ENCODE measurements around the gene ATOSA. TPM values are rescaled to one million over a fixed set of nuclear protein-coding genes. Genes with fewer than 3 reads are reported as not detected.

The ATOSA gene
- total RNA-seq, 1 experiment from 2014 or later = 5.8 TPM

DNA sequence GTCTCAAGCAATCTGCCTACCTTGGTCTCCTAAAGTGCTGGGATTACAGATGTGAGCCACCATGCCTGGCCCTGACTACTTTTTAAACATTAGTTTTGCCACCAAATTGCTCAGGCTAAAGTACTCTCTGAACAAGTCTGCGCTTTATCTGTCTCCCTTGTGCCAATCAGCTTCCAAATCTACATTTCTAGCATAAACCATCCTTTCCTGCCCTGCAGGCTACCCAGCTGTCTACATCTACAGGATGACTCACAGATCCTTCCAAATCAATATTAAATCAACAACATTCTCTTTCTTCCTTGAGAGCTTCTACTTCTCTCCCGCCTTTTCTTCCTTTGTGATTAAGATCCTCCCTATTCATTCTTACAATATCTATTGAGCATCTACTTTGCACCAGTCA, 16.0 kb upstream of the ATOSA start:
- no CpG with 5 or more reads among the region's 2 CpGs for WGBS (ENCODE audit: extremely low coverage, insufficient read length, low lambda C conversion rate)
- Mint-ChIP-seq H3K36me3 (ENCODE audit: insufficient read depth in 1 of 3, low read depth in 3 of 3) (no peaks in the 10 kb centered on the region), H3K4me1 (peaks cover 0 to 5% of the 10 kb centered on the region in 2 experiments; a peak in 3 of 4 replicates)

More for the DNA sequence above, 16.0 kb upstream of the ATOSA start:
- Histone ChIP-seq H2BK12ac (ENCODE audit: insufficient read length, low read depth, low read length) (no peak overlapping the region), H3K4me1 (ENCODE audit: insufficient read depth, low read length) (no peaks in the 10 kb centered on the region), H3K4ac (ENCODE audit: low read depth, low read length) (no peak overlapping the region), H4K8ac (replicated peaks; ENCODE audit: insufficient read length, low read depth, low read length) (no peak overlapping the region), H3K9ac (ENCODE audit: extremely low read depth, insufficient read length, low read length) (no peak overlapping the region), H3K79me1 (ENCODE audit: insufficient read depth, low read depth, low read length, poor library complexity, severe bottlenecking) (no peaks in the 10 kb centered on the region), H3K18ac (ENCODE audit: insufficient read length, low read depth, low read length) (no peak overlapping the region), H3K27ac (ENCODE audit: insufficient read length, low read depth, low read length) (no peak overlapping the region), H3K23ac (ENCODE audit: insufficient read length, low read depth, low read length) (no peak overlapping the region), H3K14ac (ENCODE audit: insufficient read depth, low read length) (no peak overlapping the region), H2AFZ (ENCODE audit: low read length) (no peak overlapping the region), H2AK5ac (ENCODE audit: insufficient read length, low read length) (no peak overlapping the region), H3T11ph (ENCODE audit: low read length) (no peak overlapping the region), H2BK15ac (ENCODE audit: low read depth, low read length) (no peak overlapping the region), H3K56ac (ENCODE audit: insufficient read length, low read depth, low read length) (no peak overlapping the region), H2BK20ac (ENCODE audit: low read depth, low read length, poor library complexity, severe bottlenecking) (no peak overlapping the region), H3K23me2 (ENCODE audit: insufficient read length, low read depth, low read length, poor library complexity, severe bottlenecking) (no peaks in the 10 kb centered on the region), H2BK5ac (ENCODE audit: insufficient read length, low read length) (no peak overlapping the region), H4K5ac (ENCODE audit: insufficient read length, low read depth, low read length) (no peak overlapping the region), H3K79me2 (ENCODE audit: insufficient read depth, low read length) (no peaks in the 10 kb centered on the region), H3K9me3 (ENCODE audit: control insufficient read depth, low read depth, low read length) (no peaks in the 10 kb centered on the region), H3K27me3 (ENCODE audit: insufficient read depth, low read length) (no peaks in the 10 kb centered on the region), H4K91ac (ENCODE audit: insufficient read length, low read depth, low read length) (no peak overlapping the region), H3K4me2 (ENCODE audit: insufficient read depth, insufficient read length, low read length) (no peak overlapping the region), H2BK120ac (ENCODE audit: low read depth, low read length, poor library complexity, severe bottlenecking) (no peak overlapping the region), H4K20me1 (ENCODE audit: control insufficient read depth, insufficient read depth, insufficient read length) (no peaks in the 10 kb centered on the region)
- no peak for TF ChIP-seq CTCF (conservative IDR thresholded peaks at IDR 0.05)
- DNase-seq = no peak
- no peak overlapping the region for H3K27ac Mint-ChIP-seq
- no peak overlapping the region for H3K4me3 Mint-ChIP-seq
- no peaks in the 10 kb centered on the region for H3K27me3 Mint-ChIP-seq (ENCODE audit: low read depth)
- no peaks in the 10 kb centered on the region for H3K9me3 Mint-ChIP-seq
